T-helper 1 cell treated with Interleukin-12 subunit alpha and Interleukin-12 subunit beta and Interleukin-4 antibody, amounts not matched to agents 30 ng/mL and 1 ng/mL, for 36 hours (primary cell): ENCODE results near the gene SOAT2. TPM values are rescaled to one million over a fixed set of nuclear protein-coding genes. Genes with fewer than 3 reads are reported as not detected.

Source experiments
- intact Hi-C: fragments of 100-400 bp; cut with micrococcal nuclease; formaldehyde crosslinking; loops from one replicate; pipeline ENCODE4 v1.15.1; 2024
- total RNA-seq: library from RNA; stranded (reverse); gene quantifications from 2 replicates; pipeline ENCODE4 v1.2.3, GENCODE V29; 2022

SOAT2 gene
- total RNA-seq, 1 donor from 2014 or later = not detected

GRCh38 chr12:53064613-53065436 lies 38.5 kb upstream of the SOAT2 start:
- intact Hi-C loops = no loop called here

- intact Hi-C loops = no loop called here
Measured at GRCh38 chr12:53065470-53065869, 37.8 kb upstream of the SOAT2 start.

- intact Hi-C loops = loop anchor here (1.0 kb wide), 3 partner anchors 13 to 229 kb away; partner anchors contain the start of genes PFDN5 and SPRYD3
Measured at GRCh38 chr12:53065975-53066931, 37.0 kb upstream of the SOAT2 start.

- intact Hi-C loops = no loop called here
Measured at GRCh38 chr12:53067074-53067992, 36.0 kb upstream of the SOAT2 start.

- intact Hi-C loops = no loop called here
Measured at GRCh38 chr12:53067993-53068770, 35.1 kb upstream of the SOAT2 start.

GRCh38 chr12:53068811-53069585 lies 34.3 kb upstream of the SOAT2 start:
- intact Hi-C loops = no loop called here

- intact Hi-C loops = no loop called here
Measured at GRCh38 chr12:53069621-53070410, 33.5 kb upstream of the SOAT2 start.

GRCh38 chr12:53070877-53071492 lies 32.3 kb upstream of the SOAT2 start:
- intact Hi-C loops = no loop called here

GRCh38 chr12:53071591-53072551 lies 31.4 kb upstream of the SOAT2 start:
- intact Hi-C loops = loop anchor here (2.0 kb wide), 1 partner anchor 65 kb away; no protein-coding TSS in a partner anchor

- intact Hi-C loops = loop anchor here (2.0 kb wide), 1 partner anchor 63 kb away; no protein-coding TSS in a partner anchor
Measured at GRCh38 chr12:53073881-53074280, 29.4 kb upstream of the SOAT2 start.

GRCh38 chr12:53074283-53074998 lies 28.8 kb upstream of the SOAT2 start:
- intact Hi-C loops = no loop called here

GRCh38 chr12:53074999-53075370 lies 28.3 kb upstream of the SOAT2 start:
- intact Hi-C loops = loop anchor here (5.0 kb wide), 1 partner anchor 367 kb away; the partner anchor contains the start of gene PRR13

- intact Hi-C loops = loop anchor here (5.0 kb wide), 1 partner anchor 366 kb away; the partner anchor contains the start of gene PRR13
Measured at GRCh38 chr12:53076461-53076860, 26.8 kb upstream of the SOAT2 start.

GRCh38 chr12:53077030-53077429 lies 26.3 kb upstream of the SOAT2 start:
- intact Hi-C loops = loop anchor here (5.0 kb wide), 1 partner anchor 365 kb away; the partner anchor contains the start of gene PRR13

- intact Hi-C loops = loop anchor here (1.0 to 5.0 kb wide), 9 partner anchors 12 to 649 kb away; partner anchors contain the start of genes AAAS, ATF7, CALCOCO1 and CSAD
Measured at GRCh38 chr12:53078425-53079225, 24.7 kb upstream of the SOAT2 start.
